G401 (cell line): ENCODE data around the gene PAF1. TPM values are rescaled to one million over a fixed set of nuclear protein-coding genes. Genes with fewer than 3 reads are reported as not detected.
A peak's percentile ranks its signal among the peaks of the same experiment; 100 is the strongest.
"Not testable (repeated sequence)": the region's sequence is repeated elsewhere in the genome, so short reads cannot be mapped to it uniquely, and the experiment has no call there.

ENCODE experiments used
- DNase-seq: peaks from one replicate; pipeline ENCODE4 v3.0.0-alpha.2; 2015; ENCODE audit warnings: low spot score
- in situ Hi-C: cut with HindIII; loops from 2 replicates; pipeline ENCODE4 v1.10.0; 2016; ENCODE audit warnings: low sequenced_read_pairs, mixed read lengths
- total RNA-seq: library from RNA; depleted of rRNA; stranded (reverse); fragments of >200 nt; shearing (Covaris generic); gene quantifications from 2 replicates; pipeline ENCODE4 v1.2.3, GENCODE V29; 2014

Gene PAF1
- total RNA-seq, 1 experiment from 2014 or later, result 61.7 TPM

GRCh38 chr19:39388657-39389056 is 2.2 kb downstream of the PAF1 start:
- in situ Hi-C loops, result no loop called here
- DNase-seq, result no peak

DNA sequence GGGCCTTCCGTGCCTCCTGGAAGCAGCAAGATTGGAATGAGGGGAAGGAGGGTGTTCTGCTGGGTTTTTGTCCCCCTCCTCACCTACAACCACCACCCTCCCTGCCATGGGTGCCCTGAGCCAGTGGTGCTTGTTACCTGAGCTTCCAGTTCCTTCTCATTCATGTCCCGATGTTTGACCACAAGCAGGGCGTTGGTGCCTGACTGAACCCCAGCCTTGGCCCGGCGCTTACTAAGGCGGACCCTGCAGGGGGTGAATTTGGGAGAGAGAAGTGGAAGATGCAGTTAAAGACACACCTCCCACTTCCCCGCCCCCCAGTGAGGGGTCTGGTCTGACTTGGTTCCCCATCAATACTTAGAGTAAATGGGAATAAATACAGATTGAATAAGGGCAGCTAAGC is 4.3 kb downstream of the PAF1 start:
- in situ Hi-C loops, result no loop called here
- no peak for DNase-seq

DNA sequence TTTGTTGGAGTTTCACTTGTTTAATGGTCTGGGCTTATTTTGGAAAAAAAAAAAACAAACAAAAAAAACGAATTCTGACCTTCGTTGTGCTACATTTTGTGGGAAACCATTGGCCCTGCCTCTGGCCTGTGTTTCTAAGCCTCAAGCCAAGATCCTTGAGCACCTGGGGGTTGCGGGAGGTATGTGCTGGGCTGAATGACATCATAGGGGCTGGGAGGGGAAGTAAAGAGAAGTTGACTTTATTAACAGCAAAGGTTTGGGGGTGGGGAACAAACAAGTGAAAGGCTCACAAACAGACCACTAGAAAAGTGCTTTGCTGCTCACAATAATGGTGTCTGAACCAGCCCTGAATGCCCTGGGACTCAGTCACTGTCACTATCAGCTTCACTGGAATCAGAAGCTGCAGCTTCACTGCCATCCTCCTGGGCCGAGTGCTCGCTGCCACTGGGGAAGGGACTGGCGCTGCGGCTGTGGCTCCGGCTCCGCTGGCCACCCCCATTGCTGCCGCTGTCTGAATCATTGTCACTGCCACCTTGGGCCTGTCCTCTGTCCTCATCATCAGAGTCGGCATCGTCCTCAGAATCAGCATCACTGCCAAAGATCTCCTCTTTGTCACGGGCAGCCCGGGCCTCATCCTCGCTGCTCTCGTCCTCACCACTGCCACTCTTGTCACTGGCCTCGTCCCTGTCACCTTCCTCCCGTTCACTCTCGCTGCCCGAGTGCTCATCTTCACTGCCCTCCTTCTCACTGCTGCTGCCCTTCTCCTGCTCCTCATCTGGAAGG is 5.1 kb downstream of the PAF1 start:
- in situ Hi-C loops, result no loop called here
- DNase-seq, result no peak

DNA sequence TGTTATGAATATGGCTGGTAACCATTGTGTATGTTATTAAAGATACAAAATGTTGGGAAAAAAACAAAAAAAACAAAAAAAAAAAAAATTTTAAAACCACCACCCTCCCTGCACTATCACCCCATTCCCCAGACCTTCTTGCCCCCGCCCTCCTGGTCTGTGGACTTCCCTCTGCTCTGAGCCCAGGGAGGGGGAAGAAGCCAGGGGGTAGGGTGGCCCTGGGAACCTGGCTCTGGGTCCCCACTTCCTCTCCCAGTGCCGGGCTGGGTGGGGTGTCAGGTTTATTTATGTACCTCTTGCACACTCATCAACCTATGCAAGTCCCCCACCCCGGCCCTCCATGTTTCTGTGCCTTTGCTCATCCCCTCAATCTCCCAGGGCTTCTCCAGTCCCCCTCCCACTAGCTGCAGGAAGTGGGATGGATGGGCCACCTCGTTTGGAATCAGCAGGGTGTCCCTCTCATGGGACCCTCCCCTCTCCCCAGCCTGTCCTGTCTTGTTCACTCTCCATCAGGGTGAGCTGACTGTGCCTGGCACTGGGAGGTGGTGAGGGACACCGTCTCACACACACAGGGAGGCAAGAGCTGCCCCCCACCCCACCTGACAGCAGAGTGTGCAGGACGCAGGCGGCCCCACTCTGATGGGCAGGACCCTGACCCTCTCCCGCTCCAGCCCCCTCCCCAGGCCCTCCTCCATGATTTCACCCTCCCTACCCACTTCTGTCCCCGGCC is 5.9 kb downstream of the PAF1 start:
- in situ Hi-C loops, result no loop called here
- no peak for DNase-seq

DNA sequence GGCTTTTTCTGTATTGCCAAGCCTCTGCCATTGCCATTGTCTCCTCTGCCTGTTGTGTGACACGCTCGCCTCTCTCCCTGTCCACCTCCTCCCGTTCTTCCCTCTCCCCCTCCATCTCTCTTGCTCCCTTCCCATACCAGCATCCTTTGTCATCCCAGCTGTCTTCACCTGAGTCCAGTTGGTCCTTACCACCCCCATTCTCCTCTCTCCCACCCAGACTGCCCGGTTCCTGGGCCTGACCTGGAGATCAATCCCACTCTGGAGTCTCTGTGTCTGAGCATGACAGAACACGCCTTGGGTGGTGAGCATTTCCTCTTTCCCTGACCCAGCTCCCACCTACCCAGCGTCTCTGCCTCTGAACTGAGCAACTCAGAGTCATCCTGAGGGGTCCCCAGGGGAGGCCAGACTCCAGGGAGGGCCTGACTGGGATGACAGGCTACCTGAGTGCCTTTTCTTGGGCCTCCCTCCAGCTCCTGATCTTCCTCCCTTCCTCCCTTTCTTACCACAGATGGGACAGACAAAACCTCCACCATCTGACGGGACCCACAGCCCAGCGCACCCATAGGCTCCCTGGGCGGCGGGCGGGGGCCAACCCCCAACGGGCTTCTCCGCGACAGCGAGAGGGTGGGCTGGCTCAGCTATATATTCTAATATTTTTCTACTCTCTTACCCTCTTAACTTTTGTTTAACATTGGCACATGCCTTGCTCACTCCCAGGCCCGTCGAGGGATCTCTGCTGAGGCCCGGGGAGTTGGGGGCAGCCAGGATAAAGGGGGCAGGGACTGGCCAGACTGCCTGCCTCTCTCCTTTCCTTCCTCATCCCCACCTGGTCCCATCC is 7.7 kb downstream of the PAF1 start:
- in situ Hi-C loops, result no loop called here
- no peak for DNase-seq

- DNase-seq, result no peak
- in situ Hi-C loops, result no loop called here
Observed at GRCh38 chr19:39381910-39382611, 8.8 kb downstream of the PAF1 start.

GRCh38 chr19:39380521-39381502 is 10.1 kb downstream of the PAF1 start:
- DNase-seq, result no peak
- in situ Hi-C loops, result no loop called here

DNA sequence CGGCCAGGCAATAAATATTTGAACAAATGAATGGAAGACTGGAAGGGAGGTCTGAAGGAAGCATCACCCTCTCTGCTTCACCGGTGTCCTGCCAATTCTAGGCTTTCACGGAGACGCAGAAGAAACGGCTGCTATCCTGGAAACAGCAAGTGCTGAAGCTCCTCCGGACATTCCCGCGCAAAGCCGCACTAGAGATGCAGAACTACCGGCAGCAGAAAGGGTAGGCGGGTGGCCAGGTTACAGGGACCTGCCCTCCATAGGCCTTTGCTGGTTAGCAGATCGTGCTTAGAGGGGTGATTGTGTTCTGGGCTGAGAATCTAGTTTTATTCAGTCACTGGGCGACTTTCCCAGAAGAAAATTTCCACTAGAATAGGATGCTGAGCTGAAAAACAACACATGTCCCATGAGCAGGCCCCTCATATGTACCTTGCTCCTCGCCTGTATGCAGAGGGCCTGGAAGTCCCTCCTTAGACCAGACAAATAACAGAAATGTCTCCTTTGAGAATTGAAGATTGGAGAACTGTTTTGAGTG is 11.0 kb downstream of the PAF1 start:
- in situ Hi-C loops, result no loop called here
- no peak for DNase-seq

DNA sequence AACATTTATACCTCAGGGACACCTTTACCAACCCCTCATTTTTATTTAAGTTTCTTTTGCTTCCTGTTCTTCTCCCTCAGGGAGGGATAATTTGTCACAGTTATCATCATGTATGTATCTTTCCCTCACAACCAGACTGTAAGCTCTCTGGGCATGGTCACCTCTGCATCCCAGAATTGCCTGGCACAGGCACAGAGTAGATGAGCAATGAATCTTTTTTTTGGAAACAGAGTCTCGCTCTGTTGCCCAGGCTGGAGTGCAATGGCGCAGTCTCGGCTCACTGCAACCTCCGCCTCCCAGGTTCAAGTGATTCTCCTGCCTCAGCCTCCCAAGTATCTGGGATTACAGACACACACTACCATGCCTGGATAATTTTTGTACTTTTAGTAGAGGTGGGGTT is 11.5 kb downstream of the PAF1 start:
- in situ Hi-C loops, DNase-seq: not testable (repeated sequence)

DNA sequence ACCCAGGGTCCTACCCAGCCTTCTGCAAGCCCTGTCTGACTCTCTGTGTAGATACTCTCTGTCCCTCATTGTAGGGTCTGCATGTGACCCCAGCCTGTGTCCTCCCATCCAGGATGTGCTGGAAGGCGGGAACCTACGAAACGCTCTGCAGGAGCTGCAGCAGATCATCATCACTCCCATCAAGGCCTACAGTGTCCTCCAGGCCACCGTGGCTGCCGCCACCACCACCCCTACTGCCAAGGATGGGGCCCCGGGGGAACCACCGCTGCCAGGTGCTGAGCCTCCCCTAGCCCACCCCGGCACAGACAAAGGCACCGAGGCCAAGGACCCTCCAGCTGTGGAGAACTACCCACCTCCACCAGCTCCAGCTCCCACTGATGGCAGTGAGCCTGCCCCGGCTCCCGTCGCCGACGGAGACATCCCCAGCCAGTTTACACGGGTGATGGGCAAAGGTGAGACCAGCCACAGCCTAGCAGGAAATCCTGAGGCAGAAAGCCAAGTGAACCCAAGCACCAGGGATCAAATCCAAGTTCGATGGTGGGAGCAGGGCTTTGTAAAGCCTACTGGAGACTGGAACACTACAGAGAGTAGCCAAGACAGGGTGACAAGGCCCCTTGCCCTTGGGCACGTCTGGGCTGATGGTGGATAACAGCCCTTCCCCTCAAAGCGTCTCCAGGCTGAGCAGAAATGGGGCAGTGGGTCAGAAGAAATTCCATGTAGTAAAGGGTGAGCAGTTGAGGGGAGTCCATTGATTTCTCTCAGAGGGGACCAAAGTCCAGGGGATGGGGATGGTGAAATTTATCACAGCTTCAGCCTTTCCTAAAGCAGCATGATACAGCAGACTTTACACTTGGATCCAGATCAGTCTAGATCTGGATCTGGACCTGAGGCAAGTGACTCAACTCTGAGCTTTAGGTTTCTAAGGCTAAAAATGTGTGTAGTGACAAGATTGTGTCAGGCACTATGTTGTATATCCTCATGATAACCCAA is 13.2 kb downstream of the PAF1 start:
- no peak for DNase-seq
- in situ Hi-C loops, result no loop called here

DNA sequence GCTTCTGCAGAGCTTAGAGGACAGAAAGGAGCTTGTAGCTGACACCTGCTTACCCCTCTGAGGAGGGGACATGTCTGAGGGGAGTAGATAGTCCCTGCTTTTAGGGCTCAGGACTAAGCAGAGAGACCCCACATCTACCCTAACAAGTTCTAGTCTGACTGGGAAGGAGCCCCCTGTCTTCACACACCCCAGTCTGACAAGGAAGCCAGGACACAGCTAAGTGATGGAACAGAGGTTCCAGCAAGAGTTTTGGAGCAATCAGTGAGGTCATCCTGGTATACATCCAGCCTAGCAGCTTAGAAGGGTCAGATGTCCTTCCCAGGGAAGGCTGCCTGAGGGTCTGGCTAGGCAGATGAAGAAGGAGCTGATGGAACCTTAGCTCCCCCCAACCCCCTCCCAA is 15.0 kb downstream of the PAF1 start:
- DNase-seq, result no peak
- in situ Hi-C loops, result no loop called here

DNA sequence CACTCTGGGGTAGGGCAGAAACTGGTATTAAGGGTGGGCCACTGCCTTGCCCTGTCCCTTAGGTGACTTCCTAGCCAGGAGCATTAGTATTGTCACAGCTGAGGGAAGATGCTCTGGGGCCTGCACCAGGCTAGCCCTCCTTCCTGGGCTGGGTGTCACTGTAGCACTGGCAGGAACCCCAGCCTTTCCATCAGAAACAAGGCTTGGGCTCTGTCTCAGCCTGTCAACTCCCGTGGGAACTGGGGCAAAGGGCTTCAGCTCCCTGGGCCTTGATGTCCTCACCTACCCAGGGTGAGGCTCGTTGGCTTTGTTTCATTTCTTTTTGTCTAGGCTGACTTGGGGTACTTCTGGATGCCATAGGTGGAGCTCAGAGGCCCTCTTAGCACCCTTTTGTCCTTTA is 18.0 kb downstream of the PAF1 start:
- no peak for DNase-seq
- in situ Hi-C loops, result no loop called here

- in situ Hi-C loops, result no loop called here
Observed at GRCh38 chr19:39372047-39372802, 18.7 kb downstream of the PAF1 start.

DNA sequence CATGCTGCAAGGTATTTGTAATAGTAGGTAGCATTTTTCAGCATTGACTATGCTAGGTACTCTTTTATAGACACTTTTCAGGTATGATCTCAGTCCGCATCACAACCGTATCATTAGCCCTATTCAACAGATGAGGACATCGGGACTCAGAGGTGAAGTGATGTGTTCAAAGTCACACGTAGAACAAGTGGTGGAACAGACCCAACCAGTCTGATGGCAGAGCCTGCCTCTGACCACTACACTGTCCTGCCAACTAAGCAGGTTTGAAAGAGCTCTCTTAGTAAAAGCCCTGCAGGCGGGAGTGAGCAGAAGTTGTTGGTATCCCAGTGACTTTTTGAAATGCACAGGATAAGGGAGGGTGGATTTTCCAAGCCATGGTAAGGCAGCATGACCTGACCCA is 20.2 kb downstream of the PAF1 start:
- in situ Hi-C loops, result no loop called here
- no peak for DNase-seq

More at GRCh38 chr19:39372047-39372802, 18.7 kb downstream of the PAF1 start:
- peak; percentile 71 for DNase-seq

DNA sequence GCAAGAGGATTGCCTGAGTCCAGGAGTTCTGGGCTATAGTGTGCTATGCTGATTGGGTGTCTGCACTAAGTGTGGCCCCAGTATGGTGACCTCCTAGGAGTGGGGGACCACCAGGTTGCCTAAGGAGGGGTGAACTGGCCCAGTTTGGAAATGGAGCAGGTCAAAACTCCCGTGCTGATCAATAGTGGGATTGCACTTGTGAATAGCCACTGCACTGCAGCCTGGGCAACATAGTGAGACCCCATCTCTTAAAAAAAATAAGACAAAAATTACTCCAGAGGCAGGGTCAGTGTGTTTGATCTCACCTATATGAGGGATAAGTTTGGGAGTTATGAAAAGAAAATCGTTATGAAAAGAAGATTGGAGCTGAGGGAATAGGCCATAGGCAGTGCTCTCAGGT is 21.7 kb downstream of the PAF1 start:
- in situ Hi-C loops, result no loop called here
- no peak for DNase-seq

DNA sequence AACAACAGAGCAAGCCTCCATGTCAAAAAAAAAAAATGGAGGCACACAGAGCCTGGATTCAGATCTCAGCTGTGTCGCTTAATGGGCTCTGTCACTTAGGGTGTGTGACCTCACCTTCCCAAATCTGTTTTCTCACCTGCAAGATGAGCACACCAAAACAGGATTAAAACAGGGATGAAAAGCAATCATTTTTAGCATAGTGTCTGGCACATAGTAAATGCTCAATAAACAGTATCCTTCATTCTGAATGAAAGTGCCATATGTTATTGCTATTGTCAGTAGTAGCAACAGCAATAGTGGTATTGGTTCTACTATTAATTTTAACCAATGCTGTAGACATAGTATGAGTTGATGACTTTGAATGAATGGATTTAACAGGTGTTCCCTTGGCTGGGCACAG is 25.4 kb downstream of the PAF1 start:
- in situ Hi-C loops, result no loop called here
- DNase-seq, result no peak
